Endothelial cell of umbilical vein (primary cell): ENCODE measurements around the gene SPIB. TPM values are rescaled to one million over a fixed set of nuclear protein-coding genes. Genes with fewer than 3 reads are reported as not detected.

Experiments used
- BruUV-seq: library from RNA; stranded (reverse); fragments of 400-500 nt; replicated peaks from 2 replicates; lab custom pipeline; 2021; lab: Mats Ljungman, UMichigan
- CTCF ChIA-PET: fragments of 300-600, 350-600 bp; sonication (Branson Sonifier 250); formaldehyde crosslinking; loops from one replicate; lab custom pipeline; 2021; ENCODE audit warnings: antibody characterized with exemption, inconsistent platforms; lab: Charles Lee
- POLR2A ChIA-PET: fragments of 300-600, 350-600 bp; sonication (Branson Sonifier 250); formaldehyde crosslinking; loops from one replicate; lab custom pipeline; 2021; ENCODE audit warnings: antibody characterized with exemption, inconsistent platforms; lab: Charles Lee
- DNase-seq: peaks from one replicate; pipeline ENCODE4 v3.0.0-alpha.2; 2011; ENCODE audit warnings: low read depth, low spot score
- FAIRE-seq: peaks from 2 replicates; lab custom pipeline; 2011; peaks lifted over from hg19 to GRCh38; lab: Jason Lieb, UNC
- H2AFZ ChIP-seq: 2 replicates; pipeline ENCODE4 v1.6.0; 2012; ENCODE audit warnings: low read depth, low read length, control low read depth, inconsistent platforms
- H3K27ac ChIP-seq: 2 replicates; pipeline ENCODE4 v1.5.1; 2011; ENCODE audit warnings: low read depth, mild to moderate bottlenecking, control low read depth, low read length, moderate library complexity; ENCODE audit not compliant: insufficient read depth
- H3K27me3 ChIP-seq, 2 experiments: 2 replicates each; pipeline versions ENCODE4 v1.6.0 to v1.6.1; 2011; ENCODE audit warnings: low read length in 2 of 2, mixed read lengths in 1 of 2; ENCODE audit not compliant: control insufficient read depth in 2 of 2, insufficient read depth in 2 of 2
- H3K36me3 ChIP-seq, 2 experiments: 2 replicates in 1 of 2; 3 replicates in 1 of 2; pipeline ENCODE4 v1.5.1; 2011; ENCODE audit warnings: low read length in 2 of 2, mild to moderate bottlenecking in 1 of 2, moderate library complexity in 1 of 2; ENCODE audit not compliant: control insufficient read depth in 2 of 2, insufficient read depth in 2 of 2; ENCODE audit errors: extremely low read depth in 1 of 2
- H3K4me1 ChIP-seq: 3 replicates; pipeline ENCODE4 v1.5.1; 2011; ENCODE audit warnings: mild to moderate bottlenecking, low read length; ENCODE audit not compliant: control insufficient read depth, insufficient read depth; ENCODE audit errors: extremely low read depth
- H3K4me2 ChIP-seq: 2 replicates; pipeline ENCODE4 v1.6.1; 2011; ENCODE audit warnings: low read length, control low read depth, mixed read lengths; ENCODE audit not compliant: insufficient read depth
- H3K4me3 ChIP-seq, 3 experiments: fragments of 200-600 bp in 1 of 3; sonication (generic), shearing (Covaris generic) in 1 of 3; replicated peaks in 1 of 3; 2 replicates each; pipeline ENCODE4 v1.5.1; 2011 to 2016; ENCODE audit warnings: control low read depth in 3 of 3, low read length in 3 of 3, mild to moderate bottlenecking in 2 of 3, inconsistent platforms in 1 of 3, low read depth in 1 of 3, moderate library complexity in 1 of 3; ENCODE audit not compliant: insufficient read depth in 1 of 3
- H3K79me2 ChIP-seq: 2 replicates; pipeline ENCODE4 v1.6.0; 2012; ENCODE audit warnings: low read length, inconsistent platforms; ENCODE audit not compliant: control insufficient read depth, insufficient read depth
- H3K9ac ChIP-seq: replicated peaks from 2 replicates; pipeline ENCODE3; 2011; ENCODE audit warnings: low read length, control low read depth; ENCODE audit not compliant: insufficient read depth; ENCODE audit errors: extremely low read depth
- H3K9me1 ChIP-seq: replicated peaks from 3 replicates; pipeline ENCODE4 v1.6.0; 2011; ENCODE audit warnings: mild to moderate bottlenecking, low read length; ENCODE audit not compliant: control insufficient read depth, insufficient read depth; ENCODE audit errors: extremely low read depth
- H3K9me3 ChIP-seq: replicated peaks from 2 replicates; pipeline ENCODE4 v1.5.1; 2012; ENCODE audit warnings: low read length, inconsistent platforms; ENCODE audit not compliant: control insufficient read depth, insufficient read depth
- H4K20me1 ChIP-seq: replicated peaks from 2 replicates; pipeline ENCODE3; 2011; ENCODE audit warnings: mild to moderate bottlenecking, low read length; ENCODE audit not compliant: control insufficient read depth, insufficient read depth; ENCODE audit errors: extremely low read depth
- CTCF ChIP-seq, 2 donors: IDR thresholded peaks; 1 replicate in 1 of 2; 2 replicates in 1 of 2; pipeline ENCODE4 v1.5.1; 2011; ENCODE audit warnings: low read length in 2 of 2, mild to moderate bottlenecking in 2 of 2, moderate library complexity in 2 of 2, control low read depth in 1 of 2, inconsistent platforms in 1 of 2, low read depth in 1 of 2; ENCODE audit not compliant: insufficient read depth in 1 of 2; ENCODE audit errors: extremely low read depth in 1 of 2
- EZH2 ChIP-seq: IDR thresholded peaks from 2 replicates; pipeline ENCODE4 v1.6.1; 2012; ENCODE audit warnings: borderline replicate concordance, low read depth, mild to moderate bottlenecking, moderate library complexity, low read length, inconsistent platforms; ENCODE audit not compliant: severe bottlenecking
- FOS ChIP-seq: IDR thresholded peaks from 2 replicates; pipeline ENCODE4 v1.6.1; 2011; ENCODE audit warnings: mild to moderate bottlenecking, low read length, moderate library complexity, borderline replicate concordance; ENCODE audit not compliant: insufficient read depth
- GATA2 ChIP-seq: IDR thresholded peaks from 2 replicates; pipeline ENCODE4 v1.7.0; 2011; ENCODE audit warnings: low read depth, mild to moderate bottlenecking, moderate library complexity, mixed read lengths, low read length; ENCODE audit not compliant: insufficient read length, insufficient read depth
- JUN ChIP-seq: IDR thresholded peaks from 2 replicates; pipeline ENCODE4 v1.6.1; 2011; ENCODE audit warnings: borderline replicate concordance, low read depth; ENCODE audit not compliant: insufficient read length, insufficient read depth
- MAX ChIP-seq: IDR thresholded peaks from 2 replicates; pipeline ENCODE4 v1.6.1; 2011; ENCODE audit not compliant: insufficient read depth, insufficient read length
- MYC ChIP-seq: IDR thresholded peaks from one replicate; pipeline ENCODE4 v1.6.1; 2011; ENCODE audit warnings: mild to moderate bottlenecking, low read depth, low read length
- POLR2A ChIP-seq: IDR thresholded peaks from 2 replicates; pipeline ENCODE4 v1.6.1; 2012; ENCODE audit warnings: low read depth, mild to moderate bottlenecking, control low read depth, low read length
- POLR2AphosphoS5 ChIP-seq: IDR thresholded peaks from 2 replicates; pipeline ENCODE4 v1.6.1; 2012; ENCODE audit warnings: low read depth, mild to moderate bottlenecking, control low read depth, low read length, moderate library complexity; ENCODE audit not compliant: insufficient read depth
- dilution Hi-C: fragments of 300-500 bp; cut with MboI; formaldehyde crosslinking; loops from one replicate; pipeline ENCODE4 v1.15.0; 2019; ENCODE audit warnings: low sequenced_read_pairs; ENCODE audit not compliant: extremely low pct_ligation_motif_present
- intact Hi-C: fragments of 100-400 bp; cut with micrococcal nuclease; formaldehyde crosslinking; loops from one replicate; pipeline ENCODE4 v1.10.0; 2022
- polyA plus RNA-seq, 4 experiments: library from polyadenylated mRNA; depleted of rRNA in 3 of 4; stranded (reverse) in 3 of 4; unstranded in 1 of 4; fragments of >200 nt; gene quantifications; 2 replicates each; pipeline versions ENCODE4 v1.2.1 to v1.2.3, GENCODE V29; 2011 to 2012; ENCODE audit warnings: missing spikeins in 1 of 4
- total RNA-seq: library from RNA; stranded (reverse); gene quantifications from 2 replicates; pipeline ENCODE4 v1.2.3, GENCODE V29; 2021

SPIB gene
- total and polyA plus RNA-seq, 2 donors (not counting 3 experiments of a cell fraction or from before 2014, with no cell fraction given), result not detected

GRCh38 chr19:50467566-50467965 is 48.8 kb downstream of the SPIB start:
- BruUV-seq, result no TSS peak
- DNase-seq (no peak), FAIRE-seq (no peak)
- dilution Hi-C loops (no loop called here), intact Hi-C loops (no loop called here)
- no peaks in the 10 kb centered on the region for H3K79me2 ChIP-seq
- no peak overlapping the region for H3K4me2 ChIP-seq
- no peaks in the 10 kb centered on the region for H3K9me3 ChIP-seq
- H3K9ac ChIP-seq, result no peak overlapping the region
- no peak overlapping the region for H2AFZ ChIP-seq
- ChIA-PET CTCF (no interaction called here), POLR2A (no interaction called here)
- H3K4me3 ChIP-seq, result no peak overlapping the region
- no peak for TF ChIP-seq JUN
- TF ChIP-seq POLR2A, result no peak
- no peak for TF ChIP-seq MAX
- TF ChIP-seq EZH2, result no peak
- no peak for TF ChIP-seq CTCF (IDR thresholded peaks at IDR 0.05; ENCODE audit: extremely low read depth in 1 of 2, insufficient read depth in 1 of 2, low read depth in 1 of 2, low read length in 2 of 2)
- TF ChIP-seq MYC, result no peak
- no peak for TF ChIP-seq POLR2AphosphoS5
- no peak for TF ChIP-seq FOS
- TF ChIP-seq GATA2, result no peak
- H3K27me3 ChIP-seq, result no peaks in the 10 kb centered on the region
- H3K9me1 ChIP-seq, result no peaks in the 10 kb centered on the region
- H4K20me1 ChIP-seq, result no peaks in the 10 kb centered on the region
- no peaks in the 10 kb centered on the region for H3K36me3 ChIP-seq
- H3K4me1 ChIP-seq, result no peaks in the 10 kb centered on the region
- no peak overlapping the region for H3K27ac ChIP-seq
